ENCODE data around the gene ERBB4. TPM values are rescaled to one million over a fixed set of nuclear protein-coding genes. Genes with fewer than 3 reads are reported as not detected.

Gene ERBB4
- total RNA-seq, 1 donor from 2014 or later: 1.8 TPM

DNA sequence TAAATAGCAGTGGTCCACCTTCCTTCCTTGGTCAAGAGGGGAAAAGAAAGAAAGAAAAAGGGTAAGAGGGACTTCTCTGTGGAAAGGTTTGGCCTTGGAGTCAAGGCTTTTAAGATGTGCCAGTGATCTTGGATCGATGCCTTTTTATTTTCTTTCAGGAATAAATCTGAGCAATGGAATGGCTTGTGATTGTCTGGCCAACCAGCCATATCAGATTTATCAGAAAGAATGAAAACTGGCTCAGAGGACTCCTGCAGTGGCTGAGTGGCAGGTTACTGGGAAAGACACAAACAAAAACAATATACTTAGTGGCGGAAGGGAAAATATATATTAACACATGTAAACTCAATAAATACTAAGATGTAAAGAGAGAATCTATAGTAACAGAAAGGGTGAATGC is 4.3 kb downstream of the ERBB4 start:
- Mint-ChIP-seq H3K9me3 (ENCODE audit: unreplicated experiment) (peaks cover 6% of the 10 kb centered on the region), H3K27ac (ENCODE audit: unreplicated experiment) (no peak overlapping the region), H3K4me3 (ENCODE audit: unreplicated experiment) (no peak overlapping the region), H3K4me1 (ENCODE audit: low read depth, unreplicated experiment) (peaks cover 9% of the 10 kb centered on the region), H3K27me3 (ENCODE audit: unreplicated experiment) (peaks cover 9% of the 10 kb centered on the region), H3K36me3 (ENCODE audit: unreplicated experiment) (no peaks in the 10 kb centered on the region)
- TF ChIP-seq, protein P1, sequence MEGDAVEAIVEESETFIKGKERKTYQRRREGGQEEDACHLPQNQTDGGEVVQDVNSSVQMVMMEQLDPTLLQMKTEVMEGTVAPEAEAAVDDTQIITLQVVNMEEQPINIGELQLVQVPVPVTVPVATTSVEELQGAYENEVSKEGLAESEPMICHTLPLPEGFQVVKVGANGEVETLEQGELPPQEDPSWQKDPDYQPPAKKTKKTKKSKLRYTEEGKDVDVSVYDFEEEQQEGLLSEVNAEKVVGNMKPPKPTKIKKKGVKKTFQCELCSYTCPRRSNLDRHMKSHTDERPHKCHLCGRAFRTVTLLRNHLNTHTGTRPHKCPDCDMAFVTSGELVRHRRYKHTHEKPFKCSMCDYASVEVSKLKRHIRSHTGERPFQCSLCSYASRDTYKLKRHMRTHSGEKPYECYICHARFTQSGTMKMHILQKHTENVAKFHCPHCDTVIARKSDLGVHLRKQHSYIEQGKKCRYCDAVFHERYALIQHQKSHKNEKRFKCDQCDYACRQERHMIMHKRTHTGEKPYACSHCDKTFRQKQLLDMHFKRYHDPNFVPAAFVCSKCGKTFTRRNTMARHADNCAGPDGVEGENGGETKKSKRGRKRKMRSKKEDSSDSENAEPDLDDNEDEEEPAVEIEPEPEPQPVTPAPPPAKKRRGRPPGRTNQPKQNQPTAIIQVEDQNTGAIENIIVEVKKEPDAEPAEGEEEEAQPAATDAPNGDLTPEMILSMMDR (IDR thresholded peaks at IDR 0.05; ENCODE audit: partially characterized antibody, unreplicated experiment): no peak
- DNase-seq: no peak

DNA sequence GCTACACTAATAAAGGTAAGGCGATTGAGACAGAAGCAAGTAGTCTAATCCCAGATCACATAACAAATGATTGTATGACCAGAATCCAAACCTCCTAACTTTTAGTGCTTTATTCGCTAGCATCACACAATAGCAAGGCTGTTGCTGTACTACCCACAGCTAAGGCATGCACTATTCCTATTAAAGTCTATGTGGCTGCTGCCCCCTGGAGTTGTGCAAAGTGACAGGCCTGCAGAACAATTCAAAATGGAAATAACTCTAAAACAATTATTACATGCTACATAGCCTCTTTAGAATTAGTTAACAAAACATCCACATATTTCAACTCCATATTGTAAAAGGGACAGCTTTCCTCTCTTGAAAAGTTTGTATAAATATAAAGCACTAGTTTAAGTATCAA is 6.0 kb downstream of the ERBB4 start:
- H3K4me3 Mint-ChIP-seq (ENCODE audit: unreplicated experiment): no peak overlapping the region
- H3K27ac Mint-ChIP-seq (ENCODE audit: unreplicated experiment): no peak overlapping the region
- no peaks in the 10 kb centered on the region for H3K36me3 Mint-ChIP-seq (ENCODE audit: unreplicated experiment)
- no peak for DNase-seq
- TF ChIP-seq, protein P1 (IDR thresholded peaks at IDR 0.05; ENCODE audit: partially characterized antibody, unreplicated experiment): no peak
- peaks cover 4% of the 10 kb centered on the region for H3K9me3 Mint-ChIP-seq (ENCODE audit: unreplicated experiment)
- H3K4me1 Mint-ChIP-seq (ENCODE audit: low read depth, unreplicated experiment): peaks cover 13% of the 10 kb centered on the region
- peaks cover 7% of the 10 kb centered on the region for H3K27me3 Mint-ChIP-seq (ENCODE audit: unreplicated experiment)

DNA sequence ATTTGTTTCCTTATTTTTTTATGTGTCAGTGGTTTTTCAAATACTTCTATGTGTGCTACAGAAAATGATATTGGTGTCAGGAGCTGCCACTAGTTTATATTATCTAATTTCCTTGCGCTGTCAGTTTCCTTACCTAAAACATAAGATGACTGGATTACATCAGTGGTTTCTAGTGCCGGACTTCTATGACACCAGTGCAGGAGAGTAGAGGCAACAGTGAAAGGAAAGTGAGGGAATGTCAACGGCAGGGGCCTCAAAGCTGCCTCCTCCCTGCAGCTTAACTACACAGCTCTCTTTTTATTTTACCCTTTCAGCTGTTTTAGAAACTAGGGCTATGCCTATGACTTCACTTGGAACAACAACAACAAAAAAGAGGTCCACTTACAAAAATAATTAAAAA is 6.5 kb downstream of the ERBB4 start:
- H3K9me3 Mint-ChIP-seq (ENCODE audit: unreplicated experiment): peaks cover 4% of the 10 kb centered on the region
- no peak for DNase-seq
- peaks cover 7% of the 10 kb centered on the region for H3K27me3 Mint-ChIP-seq (ENCODE audit: unreplicated experiment)
- no peak overlapping the region for H3K4me3 Mint-ChIP-seq (ENCODE audit: unreplicated experiment)
- no peaks in the 10 kb centered on the region for H3K36me3 Mint-ChIP-seq (ENCODE audit: unreplicated experiment)
- TF ChIP-seq, protein P1 (IDR thresholded peaks at IDR 0.05; ENCODE audit: partially characterized antibody, unreplicated experiment): no peak
- peaks cover 13% of the 10 kb centered on the region for H3K4me1 Mint-ChIP-seq (ENCODE audit: low read depth, unreplicated experiment)
- no peak overlapping the region for H3K27ac Mint-ChIP-seq (ENCODE audit: unreplicated experiment)

DNA sequence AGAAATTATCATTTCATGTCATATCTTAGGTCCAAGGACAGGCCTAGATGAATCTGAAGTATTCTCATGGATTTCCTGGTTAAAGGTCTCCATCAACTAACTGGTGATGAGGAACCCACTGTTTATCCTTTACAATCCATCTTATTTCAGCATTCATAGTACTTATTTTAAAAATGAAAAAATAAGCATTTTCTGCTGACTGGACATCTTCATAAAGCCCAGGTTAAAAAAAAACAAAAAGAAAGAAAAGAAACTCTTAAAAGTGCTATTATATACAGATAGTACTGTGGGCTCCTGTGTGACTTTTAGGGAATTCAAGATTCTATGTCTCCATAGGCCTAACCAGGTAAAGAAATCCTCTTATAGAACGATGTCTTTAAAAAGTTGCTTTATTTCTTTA is 7.1 kb downstream of the ERBB4 start:
- H3K27me3 Mint-ChIP-seq (ENCODE audit: unreplicated experiment): peaks cover 4% of the 10 kb centered on the region
- peaks cover 9% of the 10 kb centered on the region for H3K4me1 Mint-ChIP-seq (ENCODE audit: low read depth, unreplicated experiment)
- no peak for DNase-seq
- peaks cover 4% of the 10 kb centered on the region for H3K9me3 Mint-ChIP-seq (ENCODE audit: unreplicated experiment)
- H3K4me3 Mint-ChIP-seq (ENCODE audit: unreplicated experiment): no peak overlapping the region
- no peak overlapping the region for H3K27ac Mint-ChIP-seq (ENCODE audit: unreplicated experiment)
- H3K36me3 Mint-ChIP-seq (ENCODE audit: unreplicated experiment): no peaks in the 10 kb centered on the region
- TF ChIP-seq, protein P1 (IDR thresholded peaks at IDR 0.05; ENCODE audit: partially characterized antibody, unreplicated experiment): no peak

DNA sequence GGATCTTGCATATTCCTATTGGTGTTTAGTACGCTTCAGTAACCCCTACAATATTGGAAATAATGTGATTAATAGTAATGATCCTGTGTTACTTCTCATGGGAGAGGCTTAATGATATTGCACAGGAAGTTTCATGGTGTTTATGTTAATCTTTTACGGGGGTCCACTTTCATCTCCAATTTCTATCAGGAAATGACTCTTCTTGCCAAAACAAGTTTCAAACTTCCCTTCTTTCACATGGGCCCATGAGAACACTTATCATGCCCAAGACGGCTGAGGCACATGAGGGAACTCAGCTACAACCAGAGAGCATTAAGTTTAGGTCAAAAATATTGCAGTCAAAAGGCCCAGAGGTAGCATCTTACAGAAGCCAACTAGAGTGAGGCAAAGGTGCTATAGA is 7.6 kb downstream of the ERBB4 start:
- H3K9me3 Mint-ChIP-seq (ENCODE audit: unreplicated experiment): peaks cover 2% of the 10 kb centered on the region
- H3K4me3 Mint-ChIP-seq (ENCODE audit: unreplicated experiment): no peak overlapping the region
- no peaks in the 10 kb centered on the region for H3K36me3 Mint-ChIP-seq (ENCODE audit: unreplicated experiment)
- peaks cover 3% of the 10 kb centered on the region for H3K27me3 Mint-ChIP-seq (ENCODE audit: unreplicated experiment)
- no peak overlapping the region for H3K27ac Mint-ChIP-seq (ENCODE audit: unreplicated experiment)
- H3K4me1 Mint-ChIP-seq (ENCODE audit: low read depth, unreplicated experiment): peaks cover 5% of the 10 kb centered on the region
- no peak for DNase-seq
- TF ChIP-seq, protein P1 (IDR thresholded peaks at IDR 0.05; ENCODE audit: partially characterized antibody, unreplicated experiment): no peak
